CD4-positive, alpha-beta T cell treated with Interferon gamma for 1 hour (primary cell): ENCODE data around the gene LUC7L.
"Not testable (repeated sequence)": the region's sequence is repeated elsewhere in the genome, so short reads cannot be mapped to it uniquely, and the experiment has no call there.

Experiments used
- DNase-seq: peaks from one replicate; pipeline ENCODE4 v3.0.0-alpha.2; 2020

LUC7L gene

DNA sequence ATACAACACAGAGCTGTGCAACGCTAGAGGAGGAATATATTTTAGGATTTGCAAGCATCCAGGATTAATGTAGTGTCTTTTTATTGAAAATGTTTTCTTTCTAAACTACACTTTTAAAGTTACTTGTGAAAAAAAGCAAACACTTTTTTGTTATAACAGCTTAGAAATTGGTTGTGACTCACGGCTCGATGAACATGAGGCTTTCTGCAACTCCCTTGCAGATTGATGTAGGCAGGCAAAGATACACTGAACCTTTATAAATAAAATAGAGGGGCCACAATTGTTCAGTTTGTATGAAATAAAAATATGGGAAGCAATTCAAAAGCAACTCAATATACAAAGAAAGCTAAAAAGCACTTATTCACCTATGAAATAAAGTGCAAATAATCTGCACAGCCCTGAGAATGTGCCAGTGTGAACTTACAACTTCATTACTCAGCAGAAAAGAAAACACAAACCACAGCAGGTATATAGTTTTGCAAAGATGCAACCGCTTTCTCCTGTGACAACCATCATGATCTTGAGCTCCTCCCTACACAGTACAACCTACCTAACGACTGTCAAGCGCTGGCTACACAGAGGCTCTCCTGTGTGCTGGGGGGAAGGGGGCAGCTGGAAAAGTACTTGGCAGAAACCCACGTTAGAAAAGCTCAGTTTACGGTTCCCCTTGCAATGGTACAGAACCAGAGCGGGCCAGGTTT lies 948 bp downstream of the LUC7L start:
- no peak for DNase-seq

DNA sequence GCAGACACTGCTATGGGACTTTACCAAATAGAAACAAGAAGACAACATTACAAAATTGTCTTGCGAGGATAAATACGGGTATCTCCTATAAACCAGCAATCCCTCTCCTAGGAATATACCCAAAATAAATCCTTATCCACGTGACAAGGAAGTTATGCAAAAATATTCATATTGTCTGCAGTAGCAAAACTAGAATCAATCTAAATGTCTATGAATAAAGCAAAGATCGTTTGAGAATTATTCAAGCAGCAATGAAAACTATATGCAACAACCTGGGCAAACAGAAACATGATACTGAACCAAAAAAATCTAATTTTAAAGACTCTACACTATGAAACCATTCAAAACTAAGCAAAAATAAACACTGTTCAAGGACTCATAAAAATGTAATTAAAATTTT lies 9.2 kb downstream of the LUC7L start:
- DNase-seq = no peak

DNA sequence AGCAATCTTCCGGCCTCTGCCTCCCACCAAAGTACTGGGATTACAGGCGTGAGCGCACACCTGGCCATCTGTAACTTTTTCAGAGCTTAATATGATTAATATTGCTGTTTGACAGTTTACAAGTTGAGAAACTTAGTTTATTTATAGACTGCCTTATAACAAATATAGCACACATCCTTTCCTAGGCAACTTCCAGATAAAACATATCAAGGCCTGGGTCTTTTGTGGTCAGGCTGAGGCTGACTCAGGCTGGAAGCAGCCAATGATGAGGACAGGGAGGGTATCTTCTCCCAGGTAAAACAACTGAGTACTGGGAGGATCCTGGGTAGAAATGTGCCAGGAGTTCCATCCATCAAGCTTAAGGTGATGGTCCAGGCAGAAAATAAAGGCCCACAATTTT lies 16.2 kb downstream of the LUC7L start:
- DNase-seq = no peak

DNA sequence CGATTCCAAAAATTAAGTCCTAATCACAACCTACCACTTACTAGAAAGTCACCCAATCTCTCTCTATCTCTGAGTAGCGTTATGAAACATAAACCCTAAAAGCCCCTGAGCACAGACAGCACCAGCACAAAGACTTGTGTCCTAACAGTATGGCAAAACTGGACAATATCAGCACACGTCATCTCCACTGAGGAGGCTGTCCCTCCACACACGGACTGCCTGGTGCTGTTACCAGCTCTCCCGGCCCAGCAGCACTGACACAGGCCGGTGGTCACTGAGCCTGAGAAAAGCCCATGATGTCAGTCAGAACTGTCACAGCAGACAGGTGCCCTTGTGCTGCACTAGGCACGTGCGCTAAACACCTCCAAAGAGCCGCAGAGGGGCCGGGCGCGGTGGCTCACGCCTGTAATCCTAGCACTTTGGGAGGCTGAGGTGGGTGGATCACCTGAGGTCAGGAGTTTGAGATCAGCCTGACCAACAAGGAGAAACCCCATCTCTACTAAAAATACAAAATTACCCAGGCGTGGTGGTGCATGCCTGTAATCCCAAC lies 17.5 kb downstream of the LUC7L start:
- DNase-seq = not testable (repeated sequence)

DNA sequence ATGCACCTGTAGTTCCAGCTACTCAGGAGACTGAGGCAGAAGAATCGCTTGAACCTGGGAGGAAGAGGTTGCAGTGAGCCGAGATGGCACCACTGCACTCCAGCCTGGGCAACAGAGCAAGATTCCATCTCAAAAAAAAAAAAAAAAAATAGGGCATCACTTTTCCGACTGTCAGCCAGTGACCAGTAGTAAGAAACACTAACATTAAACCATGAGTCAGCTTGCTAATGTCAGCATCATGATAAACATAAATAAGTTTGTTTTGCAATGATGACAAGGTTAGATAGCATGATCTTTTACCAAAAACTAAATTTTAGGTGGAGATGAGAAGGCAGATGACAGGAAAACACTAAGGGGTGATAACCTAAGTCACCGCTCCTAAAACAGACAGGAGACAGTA lies 19.9 kb downstream of the LUC7L start:
- DNase-seq = not testable (repeated sequence)

DNA sequence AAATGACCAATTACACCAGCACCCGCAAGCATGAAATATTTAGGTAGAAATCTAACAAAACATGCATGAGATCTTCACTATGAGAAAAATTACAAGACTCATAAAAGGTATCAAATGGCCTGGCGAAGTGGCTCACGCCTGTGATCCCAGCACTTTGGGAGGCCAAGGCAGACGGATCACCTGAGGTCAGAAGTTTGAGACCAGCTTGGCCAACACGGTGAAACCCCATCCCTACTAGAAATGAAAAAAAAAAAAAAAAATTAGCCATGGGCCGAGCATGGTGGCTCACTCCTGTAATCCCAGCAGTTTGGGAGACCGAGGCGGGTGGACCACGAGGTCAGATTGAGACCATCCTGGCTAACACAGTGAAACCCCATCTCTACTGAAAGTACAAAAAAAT lies 25.2 kb downstream of the LUC7L start:
- DNase-seq = not testable (repeated sequence)

DNA sequence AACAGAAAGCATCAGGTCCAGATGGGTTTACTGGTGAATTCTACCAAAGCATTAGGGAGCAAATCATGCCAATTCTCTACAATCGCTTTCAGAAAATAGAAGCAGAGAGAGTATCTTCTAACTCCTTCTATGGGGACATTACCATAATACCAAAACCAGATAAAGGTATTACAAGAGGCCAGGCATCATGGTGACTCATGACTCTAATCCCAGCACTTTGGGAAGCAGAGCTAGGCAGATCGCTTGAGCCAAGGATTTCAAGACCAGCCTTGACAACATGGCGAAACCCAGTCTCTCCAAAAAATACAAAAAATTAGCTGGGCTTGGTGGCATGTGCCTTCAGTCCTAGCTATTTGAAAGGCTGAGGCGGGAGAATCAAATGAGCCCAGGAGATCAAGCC lies 26.0 kb downstream of the LUC7L start:
- no peak for DNase-seq

DNA sequence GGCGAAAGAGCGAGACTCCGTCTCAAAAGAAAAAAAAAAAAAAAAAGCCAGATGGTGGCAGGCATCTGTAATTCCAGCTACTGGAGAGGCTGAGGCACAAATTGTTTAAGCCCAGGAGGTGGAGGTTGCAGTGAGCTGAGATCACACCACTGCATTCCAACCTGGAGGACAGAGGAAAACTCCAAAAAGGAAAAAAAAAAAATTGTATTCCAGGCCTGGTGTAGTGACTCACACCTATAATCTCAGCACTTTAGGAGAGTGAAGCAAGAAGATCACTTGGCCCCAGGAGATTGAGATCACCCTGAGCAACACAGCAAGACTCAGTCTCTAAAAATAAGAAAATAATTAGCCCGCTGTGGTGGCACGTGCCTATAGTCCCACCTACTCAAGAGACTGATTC lies 28.9 kb downstream of the LUC7L start:
- DNase-seq = no peak

DNA sequence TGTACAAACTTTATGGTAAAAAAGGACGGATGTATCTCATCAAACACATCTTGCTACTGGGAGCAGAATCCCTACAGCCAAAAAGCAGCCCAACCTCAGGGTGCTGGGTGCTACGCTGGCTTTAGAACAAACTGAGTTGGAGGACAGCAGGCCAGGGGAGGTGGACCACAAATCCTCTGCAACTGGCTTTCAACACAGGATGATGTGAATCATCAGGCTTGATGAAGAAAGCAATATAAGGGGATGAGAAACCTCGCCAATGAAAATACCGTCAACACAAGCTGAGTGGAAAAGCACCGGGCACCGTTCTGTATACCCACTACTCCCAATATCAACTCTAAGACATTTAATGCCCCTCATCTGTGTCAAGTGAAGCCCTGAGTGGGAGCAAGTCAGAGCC lies 34.7 kb downstream of the LUC7L start:
- DNase-seq = no peak

DNA sequence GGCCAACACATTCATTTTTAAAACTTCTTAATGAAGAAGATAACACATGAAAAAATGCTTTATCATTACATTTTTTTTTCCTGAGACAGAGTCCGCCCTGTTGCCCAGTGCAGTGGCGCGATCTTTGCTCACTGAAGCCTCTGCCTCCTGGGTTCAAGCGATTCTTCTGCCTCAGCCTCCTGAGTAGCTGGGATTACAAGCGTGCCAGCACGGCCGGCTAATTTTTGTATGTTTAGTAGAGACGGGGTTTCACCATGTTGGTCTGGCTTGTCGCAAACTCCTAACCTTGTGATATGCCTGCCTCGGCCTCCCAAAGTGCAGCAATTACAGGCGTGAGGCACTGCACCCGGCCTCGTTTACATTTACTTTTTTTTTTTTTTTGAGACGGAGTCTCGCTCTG lies 35.8 kb downstream of the LUC7L start:
- DNase-seq = no peak

DNA sequence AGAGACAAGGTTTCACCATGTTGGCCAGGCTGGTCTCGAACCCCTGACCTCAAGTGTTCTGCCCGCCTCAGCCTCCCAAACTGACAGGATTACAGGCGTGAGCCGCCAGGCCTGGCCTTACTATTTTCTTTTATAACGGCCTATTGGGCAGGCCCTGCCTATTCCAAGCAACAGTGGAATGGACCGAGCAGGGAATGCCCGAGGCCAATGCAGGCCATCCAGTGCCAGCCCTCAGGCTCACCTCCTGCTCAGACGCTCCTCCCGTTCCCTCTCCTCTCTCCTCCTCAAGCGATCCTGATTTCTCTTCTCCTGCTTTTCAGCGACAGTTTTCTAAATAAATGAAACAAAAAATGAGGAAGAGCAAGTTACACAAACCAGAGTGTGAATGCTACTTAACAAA lies 36.6 kb downstream of the LUC7L start:
- no peak for DNase-seq

DNA sequence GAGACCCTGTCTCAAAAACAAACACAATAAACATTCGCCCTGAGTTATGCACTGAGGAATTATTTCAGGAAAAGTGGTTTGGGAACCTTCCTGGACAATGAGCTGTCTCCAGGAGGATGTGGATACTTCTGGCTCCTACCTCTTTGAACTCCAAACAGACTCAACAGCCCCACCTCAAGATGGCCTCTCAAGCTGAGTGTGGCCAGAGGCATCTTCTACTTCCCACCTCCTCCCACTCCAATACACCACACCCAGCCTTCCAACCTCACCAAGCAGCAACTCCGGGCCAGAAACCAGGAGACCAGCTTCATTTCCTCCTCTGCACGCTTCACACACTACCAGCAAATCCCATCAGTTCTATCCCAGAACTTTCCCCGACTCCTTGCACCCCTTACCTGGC lies 37.4 kb downstream of the LUC7L start:
- no peak for DNase-seq

DNA sequence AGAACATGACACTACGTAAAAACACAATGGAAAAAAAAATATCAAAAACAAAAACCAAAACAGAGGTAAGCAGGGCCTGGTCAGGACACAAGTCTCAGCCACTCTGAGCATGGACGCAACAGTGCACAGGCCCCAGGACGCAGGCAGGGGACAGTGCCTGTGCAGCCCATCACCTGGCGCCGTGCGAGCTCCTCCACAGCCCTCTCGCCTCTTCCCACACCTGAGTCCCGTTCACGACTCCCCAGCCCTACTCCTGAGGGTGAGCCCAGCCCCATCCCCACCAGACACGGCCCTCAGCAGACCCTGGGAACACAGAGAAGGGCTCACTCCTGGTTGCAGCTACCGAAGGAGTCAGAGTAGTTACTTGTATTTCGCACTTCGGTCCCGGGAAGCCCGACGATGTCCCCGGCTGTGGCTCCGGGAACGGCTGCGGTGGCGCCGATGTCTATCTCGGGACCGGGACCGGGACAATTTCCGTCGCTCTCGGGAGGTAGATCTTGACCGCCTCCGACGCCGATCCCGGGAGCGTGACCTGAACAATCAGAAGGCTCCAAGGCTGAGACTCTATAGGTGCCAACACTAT lies 39.6 kb downstream of the LUC7L start:
- no peak for DNase-seq

DNA sequence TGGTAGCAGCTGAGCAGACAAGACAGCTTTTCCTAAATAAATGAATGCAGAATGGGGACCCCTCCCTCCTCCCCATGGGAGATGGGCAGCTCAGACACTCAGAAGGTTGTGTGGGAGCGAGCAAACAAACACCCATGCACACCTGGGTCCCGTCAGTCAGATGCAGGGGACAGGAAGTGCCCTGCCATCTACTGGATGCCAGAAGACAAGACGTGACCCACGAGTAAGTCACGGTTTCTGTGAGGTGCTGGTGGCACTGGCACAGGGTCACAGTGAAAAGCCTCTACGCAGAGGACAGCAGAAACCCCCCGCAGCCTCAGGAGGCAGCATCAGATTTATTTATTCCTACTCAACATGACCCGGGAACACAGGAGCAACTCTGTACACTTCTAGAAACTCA lies 40.6 kb downstream of the LUC7L start:
- DNase-seq = no peak

DNA sequence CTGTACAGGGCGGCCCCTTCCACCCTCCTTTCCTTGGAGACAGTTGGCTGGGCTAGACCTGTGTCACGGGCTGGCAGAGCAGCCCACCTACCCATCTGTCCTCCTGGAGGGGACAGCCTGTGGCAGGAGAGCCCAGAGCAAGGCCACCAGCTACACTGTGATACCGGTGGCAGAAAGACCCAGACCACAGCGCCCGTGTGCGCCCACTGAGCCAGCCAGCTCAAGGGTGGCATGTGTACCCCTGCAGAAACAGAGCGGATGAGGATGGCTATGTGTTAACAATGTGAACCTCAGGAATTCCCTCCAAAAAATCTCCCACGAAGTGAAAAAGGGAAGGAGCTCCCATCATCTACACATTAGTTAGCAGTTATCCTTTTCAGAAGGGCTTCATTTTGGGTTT lies 41.9 kb downstream of the LUC7L start:
- DNase-seq = no peak

DNA sequence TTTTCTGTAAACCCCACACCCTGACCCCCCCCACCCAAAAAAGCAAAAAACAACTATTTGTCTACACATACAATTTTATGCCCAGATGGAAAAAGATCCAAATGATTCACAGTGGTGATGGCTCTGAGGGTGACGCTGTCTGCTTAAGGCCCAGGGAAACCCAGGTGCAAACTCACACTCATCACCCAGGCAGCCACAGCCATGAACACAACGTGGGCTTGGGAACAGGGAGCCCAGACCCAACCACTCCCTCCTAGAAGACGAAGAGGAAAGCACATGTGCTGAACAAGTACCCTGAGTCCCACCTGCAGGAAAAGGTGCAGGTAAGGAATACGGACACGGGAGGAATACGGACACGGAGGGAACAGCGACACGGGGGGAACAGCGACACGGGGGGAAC lies 43.6 kb downstream of the LUC7L start:
- no peak for DNase-seq

DNA sequence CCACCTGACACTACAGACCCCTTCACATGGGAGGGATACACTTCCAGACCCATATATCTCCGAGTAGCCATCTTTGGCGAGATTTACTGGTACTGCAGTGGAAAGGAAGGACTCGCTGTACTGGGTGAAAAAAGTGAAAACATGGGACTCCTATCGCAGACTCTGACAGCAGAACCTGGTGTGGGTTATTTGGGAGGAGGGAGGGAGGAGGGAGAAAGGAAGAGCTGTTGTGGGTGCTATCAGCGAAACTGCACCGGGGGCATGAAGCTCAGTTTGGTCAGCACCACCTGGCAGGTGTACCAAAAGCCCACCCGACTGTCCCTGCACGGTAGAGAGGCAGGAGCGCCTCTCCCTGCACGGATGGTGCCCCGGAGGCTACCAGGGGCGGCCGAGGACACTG lies 44.0 kb downstream of the LUC7L start:
- DNase-seq = no peak

DNA sequence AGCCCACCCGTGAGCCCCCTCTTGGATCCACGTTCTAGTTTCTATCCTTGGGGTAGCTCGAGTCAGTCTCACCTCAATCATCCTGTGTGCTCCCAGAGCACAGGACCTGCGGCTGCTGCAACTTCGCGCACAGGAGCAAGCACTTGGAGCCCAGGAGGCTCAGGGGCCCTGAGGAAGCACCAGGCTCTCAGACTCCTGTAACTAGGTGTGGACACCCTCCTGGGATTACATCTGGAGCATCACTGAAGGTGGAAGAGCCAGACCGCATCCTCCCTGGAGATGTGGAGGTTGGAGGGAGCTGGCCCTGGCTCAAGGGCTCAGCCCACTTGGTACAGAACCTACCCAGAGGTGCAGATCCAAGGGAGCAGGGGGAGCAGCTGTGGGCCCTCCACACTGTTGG lies 46.2 kb downstream of the LUC7L start:
- no peak for DNase-seq

DNA sequence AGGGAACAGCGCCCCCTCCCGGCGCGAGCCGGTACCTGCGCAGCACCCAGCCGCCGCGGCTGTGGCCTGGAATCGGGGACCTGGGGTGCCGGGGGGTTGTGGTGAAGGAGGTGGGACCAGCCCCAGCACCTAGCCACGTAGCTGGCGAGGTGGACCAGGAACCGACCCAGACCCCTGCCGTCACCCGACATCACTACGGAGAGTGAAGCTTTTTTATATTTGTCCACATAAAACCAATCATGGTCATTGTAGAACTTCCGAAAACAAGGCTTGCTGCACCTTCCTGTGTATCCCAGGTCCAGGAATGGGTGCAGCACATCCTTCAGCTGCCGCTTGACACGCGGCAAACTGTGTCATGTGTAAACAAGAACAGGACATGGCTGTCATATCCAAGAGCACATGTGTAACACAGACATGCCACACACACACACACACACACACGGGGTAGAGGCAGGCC lies 47.7 kb downstream of the LUC7L start:
- DNase-seq = no peak

DNA sequence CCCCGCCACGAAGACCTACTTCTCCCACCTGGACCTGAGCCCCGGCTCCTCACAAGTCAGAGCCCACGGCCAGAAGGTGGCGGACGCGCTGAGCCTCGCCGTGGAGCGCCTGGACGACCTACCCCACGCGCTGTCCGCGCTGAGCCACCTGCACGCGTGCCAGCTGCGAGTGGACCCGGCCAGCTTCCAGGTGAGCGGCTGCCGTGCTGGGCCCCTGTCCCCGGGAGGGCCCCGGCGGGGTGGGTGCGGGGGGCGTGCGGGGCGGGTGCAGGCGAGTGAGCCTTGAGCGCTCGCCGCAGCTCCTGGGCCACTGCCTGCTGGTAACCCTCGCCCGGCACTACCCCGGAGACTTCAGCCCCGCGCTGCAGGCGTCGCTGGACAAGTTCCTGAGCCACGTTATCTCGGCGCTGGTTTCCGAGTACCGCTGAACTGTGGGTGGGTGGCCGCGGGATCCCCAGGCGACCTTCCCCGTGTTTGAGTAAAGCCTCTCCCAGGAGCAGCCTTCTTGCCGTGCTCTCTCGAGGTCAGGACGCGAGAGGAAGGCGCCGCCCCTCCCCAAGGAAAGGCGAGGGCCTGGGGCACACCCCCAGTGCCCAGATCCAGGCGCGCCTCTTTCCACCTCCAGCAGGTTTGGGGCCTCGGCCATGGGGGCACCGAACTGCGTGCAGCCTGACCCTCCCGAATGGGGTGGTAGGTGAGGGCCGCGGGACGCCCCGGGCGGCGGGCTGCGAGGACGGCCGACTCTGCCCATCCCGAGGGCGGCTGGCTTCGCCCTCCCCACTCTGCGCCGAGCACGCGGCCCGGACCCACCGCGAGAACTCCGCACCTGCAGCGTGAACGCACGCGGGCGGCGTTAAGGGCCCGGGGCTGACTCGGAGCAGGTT lies 48.3 kb downstream of the LUC7L start:
- DNase-seq = peak; percentile 75

DNA sequence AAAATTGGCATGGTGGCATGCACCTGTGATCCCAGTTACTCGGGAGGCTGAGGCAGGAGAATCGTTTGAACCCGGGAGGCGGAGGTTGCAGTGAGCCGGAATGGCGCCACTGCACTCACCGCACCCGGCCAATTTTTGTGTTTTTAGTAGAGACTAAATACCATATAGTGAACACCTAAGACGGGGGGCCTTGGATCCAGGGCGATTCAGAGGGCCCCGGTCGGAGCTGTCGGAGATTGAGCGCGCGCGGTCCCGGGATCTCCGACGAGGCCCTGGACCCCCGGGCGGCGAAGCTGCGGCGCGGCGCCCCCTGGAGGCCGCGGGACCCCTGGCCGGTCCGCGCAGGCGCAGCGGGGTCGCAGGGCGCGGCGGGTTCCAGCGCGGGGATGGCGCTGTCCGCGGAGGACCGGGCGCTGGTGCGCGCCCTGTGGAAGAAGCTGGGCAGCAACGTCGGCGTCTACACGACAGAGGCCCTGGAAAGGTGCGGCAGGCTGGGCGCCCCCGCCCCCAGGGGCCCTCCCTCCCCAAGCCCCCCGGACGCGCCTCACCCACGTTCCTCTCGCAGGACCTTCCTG lies 49.1 kb downstream of the LUC7L start, which contains the start of gene HBQ1:
Gene HBQ1 (plus strand): TSS at position 359 of the 575 bp plus-strand sequence. CDS start 28 bp downstream, at position 387.
- DNase-seq = no peak

DNA sequence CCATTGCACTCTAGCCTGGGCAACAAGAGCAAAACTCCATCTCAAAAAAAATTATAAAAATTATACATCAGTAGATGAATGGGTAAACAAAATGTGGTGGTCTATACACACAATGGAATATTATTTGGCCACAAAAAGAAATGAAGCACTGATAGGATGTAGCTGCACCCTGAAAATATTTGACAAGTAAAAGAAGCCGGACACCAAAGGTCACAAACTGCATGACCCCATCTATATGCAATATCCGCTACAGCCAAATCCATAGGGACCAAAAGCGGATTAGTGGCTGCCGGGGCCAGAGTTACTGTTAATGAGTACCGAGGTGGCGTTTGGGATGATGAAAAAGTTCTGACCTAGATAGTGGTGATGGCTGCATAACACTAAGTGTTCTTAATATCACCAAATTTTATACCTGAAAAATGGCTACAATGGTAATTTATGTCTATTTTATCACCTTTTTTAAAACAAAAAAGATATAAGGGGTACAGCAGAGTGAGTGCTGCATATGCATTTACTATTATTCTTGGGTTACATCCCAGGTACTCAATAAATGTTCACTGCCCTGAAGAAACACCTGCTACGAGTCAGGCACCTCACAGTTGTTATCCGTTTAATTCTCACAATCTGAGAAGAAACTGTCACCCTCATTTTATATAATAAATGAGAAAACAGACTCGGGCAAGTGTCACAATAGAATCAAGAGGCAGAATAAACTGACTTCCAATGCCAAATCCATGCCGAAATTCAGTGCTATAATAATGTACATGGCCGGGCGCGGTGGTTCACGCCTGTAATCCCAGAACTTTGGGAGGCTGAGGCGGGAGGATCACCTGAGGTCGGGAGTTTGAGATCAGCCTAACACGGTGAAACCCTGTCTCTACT lies 49.8 kb downstream of the LUC7L start:
- no peak for DNase-seq
